Activated CD4-positive, alpha-beta T cell treated with anti-CD3 and anti-CD28 coated beads, Interleukin-2, amount 10 ng/mL, durations not matched to agents 24 days and 14 days (primary cell): ENCODE results near the gene TKTL1. TPM values are rescaled to one million over a fixed set of nuclear protein-coding genes. Genes with fewer than 3 reads are reported as not detected.
A peak's percentile ranks its signal among the peaks of the same experiment; 100 is the strongest.

Experiments used
- DNase-seq: peaks from one replicate; pipeline ENCODE4 v3.0.0; 2022
- H3K27ac Mint-ChIP-seq: one replicate; pipeline ENCODE4 v1.8.0; 2022; ENCODE audit warnings: mild to moderate bottlenecking, mixed read lengths
- H3K27me3 Mint-ChIP-seq: one replicate; pipeline ENCODE4 v1.8.0; 2022; ENCODE audit warnings: mixed read lengths
- H3K36me3 Mint-ChIP-seq: one replicate; pipeline ENCODE4 v1.8.0; 2022; ENCODE audit warnings: low read depth, mild to moderate bottlenecking, mixed read lengths
- H3K4me1 Mint-ChIP-seq: one replicate; pipeline ENCODE4 v1.8.0; 2021; ENCODE audit warnings: mixed read lengths
- H3K4me3 Mint-ChIP-seq: one replicate; pipeline ENCODE4 v1.8.0; 2022; ENCODE audit warnings: mild to moderate bottlenecking, moderate library complexity, mixed read lengths
- H3K9me3 Mint-ChIP-seq: one replicate; pipeline ENCODE4 v1.8.0; 2021; ENCODE audit warnings: mixed read lengths
- intact Hi-C: fragments of 100-400 bp; cut with micrococcal nuclease; formaldehyde crosslinking; loops from one replicate; pipeline ENCODE4 v1.15.1; 2023
- total RNA-seq: library from RNA; stranded (reverse); gene quantifications from 2 replicates; pipeline ENCODE4 v1.2.3, GENCODE V29; 2022

TKTL1 gene
- total RNA-seq, 1 donor from 2014 or later, result not detected

DNA sequence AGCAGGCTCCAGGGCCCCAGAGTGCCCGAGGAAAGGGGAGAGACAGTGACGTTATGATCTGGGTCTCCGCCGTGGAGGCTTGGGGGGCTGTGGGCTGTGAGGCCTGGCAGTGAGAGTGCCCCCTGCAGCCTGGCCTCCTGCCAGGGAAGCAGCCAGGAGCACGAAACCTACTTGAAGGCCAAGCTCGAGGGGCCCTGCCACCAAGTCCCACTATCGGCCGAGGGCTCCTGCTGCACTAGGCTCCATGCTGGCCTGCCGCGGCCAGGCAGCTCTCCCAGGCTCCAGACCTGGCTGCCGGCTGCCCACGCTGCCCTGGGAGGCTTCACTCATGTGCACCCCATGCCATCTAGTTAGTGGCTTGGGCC, 60.2 kb downstream of the TKTL1 start:
- H3K4me3 Mint-ChIP-seq, result no peak overlapping the region
- H3K27ac Mint-ChIP-seq, result no peak overlapping the region
- H3K9me3 Mint-ChIP-seq, result no peaks in the 10 kb centered on the region
- DNase-seq, result no peak
- intact Hi-C loops, result no loop called here
- H3K4me1 Mint-ChIP-seq, result peaks cover 10% of the 10 kb centered on the region
- H3K27me3 Mint-ChIP-seq, result no peaks in the 10 kb centered on the region
- peaks cover 34% of the 10 kb centered on the region for H3K36me3 Mint-ChIP-seq

DNA sequence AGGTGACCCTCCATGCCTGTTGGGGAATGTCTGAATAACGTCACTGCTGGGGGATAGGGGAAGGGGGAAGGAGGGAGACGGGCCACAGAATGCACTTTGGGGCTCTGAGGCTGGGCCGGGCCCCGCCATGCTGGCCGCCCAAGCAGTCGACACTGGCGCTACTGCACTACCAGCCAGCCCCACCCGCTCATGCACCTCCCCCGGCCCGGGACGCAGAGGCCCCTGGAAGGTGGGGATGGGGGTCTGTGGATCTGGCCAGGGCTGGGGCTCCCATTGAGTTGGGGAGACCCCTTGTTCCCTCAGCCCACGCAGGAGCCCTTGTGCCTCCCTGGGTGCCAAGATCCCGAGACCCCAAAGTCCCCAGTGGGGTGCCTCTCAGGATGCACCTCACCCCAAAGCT, 61.0 kb downstream of the TKTL1 start:
- H3K36me3 Mint-ChIP-seq, result peaks cover 39% of the 10 kb centered on the region
- no peaks in the 10 kb centered on the region for H3K27me3 Mint-ChIP-seq
- H3K9me3 Mint-ChIP-seq, result no peaks in the 10 kb centered on the region
- no peak overlapping the region for H3K4me3 Mint-ChIP-seq
- DNase-seq, result no peak
- H3K4me1 Mint-ChIP-seq, result peaks cover 10% of the 10 kb centered on the region
- intact Hi-C loops, result no loop called here
- peak overlapping the region; percentile 11 for H3K27ac Mint-ChIP-seq

- Mint-ChIP-seq H3K36me3 (peaks cover 37% of the 10 kb centered on the region), H3K4me3 (no peak overlapping the region), H3K27me3 (no peaks in the 10 kb centered on the region), H3K4me1 (peaks cover 9% of the 10 kb centered on the region), H3K27ac (no peak overlapping the region), H3K9me3 (no peaks in the 10 kb centered on the region)
- intact Hi-C loops, result no loop called here
- no peak for DNase-seq
These were observed 61.6 kb downstream of the TKTL1 start for GRCh38 chrX:154357205-154357604.

DNA sequence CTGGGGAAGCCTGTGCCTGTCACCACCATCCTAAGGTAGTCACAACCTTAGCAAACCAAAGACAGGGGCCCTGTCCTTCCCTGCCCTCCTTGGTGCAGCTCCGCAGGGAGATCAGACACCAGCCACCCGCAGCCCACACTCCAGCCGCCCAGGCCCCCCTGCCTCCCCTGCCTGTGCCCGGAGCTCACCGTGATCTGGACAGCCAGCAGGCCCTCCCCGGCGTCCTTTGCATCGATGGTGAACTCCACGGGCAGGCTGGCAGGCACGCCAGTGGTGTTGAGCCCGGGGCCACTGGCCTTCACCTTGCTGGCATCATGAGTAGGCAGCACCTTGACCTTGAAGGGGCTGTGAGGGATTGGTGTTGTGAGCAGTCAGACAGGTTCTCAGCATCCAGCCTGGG, 62.4 kb downstream of the TKTL1 start:
- H3K4me3 Mint-ChIP-seq, result no peak overlapping the region
- intact Hi-C loops, result no loop called here
- peaks cover 10% of the 10 kb centered on the region for H3K4me1 Mint-ChIP-seq
- H3K27me3 Mint-ChIP-seq, result no peaks in the 10 kb centered on the region
- no peak for DNase-seq
- no peak overlapping the region for H3K27ac Mint-ChIP-seq
- no peaks in the 10 kb centered on the region for H3K9me3 Mint-ChIP-seq
- H3K36me3 Mint-ChIP-seq, result peaks cover 38% of the 10 kb centered on the region

DNA sequence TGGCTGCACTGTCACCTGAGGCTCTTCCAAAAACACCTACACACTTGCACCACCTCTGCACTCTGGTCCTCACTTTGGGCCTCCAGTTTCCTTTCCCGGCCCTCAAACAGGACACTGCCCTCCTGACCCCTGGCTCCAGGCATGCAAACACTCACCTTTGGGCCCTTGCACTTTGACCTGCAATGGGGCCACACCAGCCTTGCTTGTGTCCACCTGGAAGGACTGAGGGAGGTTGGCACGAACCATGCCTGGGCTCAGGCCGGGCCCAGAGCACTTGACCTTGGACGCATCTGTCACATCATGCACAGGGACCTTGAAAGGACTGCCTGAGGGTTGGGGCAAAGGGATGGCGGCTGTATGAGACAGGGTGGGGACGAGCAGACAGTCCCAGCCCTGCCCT, 63.2 kb downstream of the TKTL1 start:
- Mint-ChIP-seq H3K27me3 (no peaks in the 10 kb centered on the region), H3K4me3 (no peak overlapping the region), H3K27ac (no peak overlapping the region), H3K9me3 (no peaks in the 10 kb centered on the region), H3K36me3 (peaks cover 37% of the 10 kb centered on the region), H3K4me1 (peaks cover 7% of the 10 kb centered on the region)
- intact Hi-C loops, result no loop called here
- no peak for DNase-seq

DNA sequence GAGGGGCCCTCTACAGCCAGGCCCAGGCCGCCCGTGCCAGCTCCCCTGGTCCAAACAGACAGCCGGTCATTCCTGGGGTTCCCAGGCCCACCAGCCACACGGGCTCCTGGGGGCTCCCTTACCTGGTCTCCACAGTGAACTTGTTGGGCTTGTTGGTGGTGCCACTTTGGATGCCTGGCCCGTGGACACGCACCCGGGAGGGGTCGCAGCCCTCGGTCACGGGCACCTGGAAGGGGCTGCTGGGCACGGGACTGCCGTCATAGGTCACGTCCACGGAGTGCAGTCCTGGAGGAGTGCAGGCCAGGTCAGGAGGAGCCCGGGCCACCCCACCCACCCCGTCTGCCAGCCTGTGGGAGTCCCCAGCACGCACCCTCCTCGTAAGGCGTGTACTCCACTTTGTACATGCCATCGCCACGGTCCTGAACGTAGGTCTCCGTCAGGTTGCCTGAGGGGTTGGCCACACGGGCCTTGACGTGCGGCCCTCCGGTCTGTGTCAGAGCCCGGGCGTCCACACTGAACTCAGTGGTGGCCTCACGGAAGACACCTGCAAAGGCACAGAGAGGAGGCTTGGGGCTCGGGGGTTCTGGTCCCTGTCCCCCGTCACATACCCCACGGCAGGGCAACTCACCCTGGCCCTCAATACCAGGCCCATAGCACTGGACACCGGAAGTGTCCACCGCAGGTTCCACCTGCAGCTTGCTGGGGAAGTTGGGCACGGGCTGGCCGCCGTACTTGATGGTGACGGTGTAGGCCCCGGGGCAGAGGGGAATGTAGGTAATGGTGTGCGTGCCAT, 64.0 kb downstream of the TKTL1 start:
- no peak for DNase-seq
- intact Hi-C loops, result no loop called here
- Mint-ChIP-seq H3K27me3 (no peaks in the 10 kb centered on the region), H3K4me3 (no peak overlapping the region), H3K36me3 (peaks cover 37% of the 10 kb centered on the region), H3K4me1 (peaks cover 7% of the 10 kb centered on the region), H3K9me3 (no peaks in the 10 kb centered on the region), H3K27ac (no peak overlapping the region)

GRCh38 chrX:154360155-154360713, 64.6 kb downstream of the TKTL1 start:
- Mint-ChIP-seq H3K4me1 (peaks cover 10% of the 10 kb centered on the region), H3K36me3 (peaks cover 40% of the 10 kb centered on the region), H3K4me3 (no peak overlapping the region), H3K27me3 (no peaks in the 10 kb centered on the region), H3K27ac (no peak overlapping the region), H3K9me3 (no peaks in the 10 kb centered on the region)
- intact Hi-C loops, result no loop called here
- no peak for DNase-seq

DNA sequence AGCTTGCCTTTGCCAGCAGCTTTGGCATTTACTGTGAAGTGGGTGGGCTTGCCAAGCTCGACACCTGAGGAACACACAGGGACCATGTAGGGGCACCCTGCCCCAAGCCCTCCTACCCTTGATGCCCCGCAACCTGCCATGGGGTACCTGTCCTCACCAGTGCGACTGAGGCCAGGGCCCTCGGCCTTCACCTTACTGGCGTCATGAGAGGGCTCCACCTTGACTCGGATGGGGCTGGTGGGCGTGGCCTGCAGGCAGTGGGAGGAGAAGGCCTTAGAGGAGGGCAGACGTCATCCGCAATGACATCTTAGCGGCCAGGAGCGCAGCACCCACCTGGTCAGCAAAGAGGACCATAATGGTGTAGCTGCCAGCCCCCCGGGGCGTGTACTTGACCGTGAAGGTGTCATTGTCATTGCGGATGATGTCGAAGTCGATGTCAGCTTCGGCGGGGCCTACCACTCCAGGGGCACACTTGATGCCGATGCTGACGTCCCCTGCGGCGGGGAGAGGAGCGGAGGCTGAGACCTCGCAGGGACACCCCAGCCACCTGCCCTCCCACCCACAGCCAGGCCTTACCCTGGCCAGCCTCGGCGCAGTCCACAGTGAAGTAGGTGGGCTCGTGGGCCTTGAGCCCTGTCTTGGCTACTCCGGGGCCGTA, 66.6 kb downstream of the TKTL1 start:
- Mint-ChIP-seq H3K9me3 (no peaks in the 10 kb centered on the region), H3K4me1 (peaks cover 7% of the 10 kb centered on the region), H3K27ac (no peak overlapping the region), H3K36me3 (peaks cover 47% of the 10 kb centered on the region), H3K4me3 (no peak overlapping the region), H3K27me3 (no peaks in the 10 kb centered on the region)
- intact Hi-C loops, result no loop called here
- DNase-seq, result no peak

DNA sequence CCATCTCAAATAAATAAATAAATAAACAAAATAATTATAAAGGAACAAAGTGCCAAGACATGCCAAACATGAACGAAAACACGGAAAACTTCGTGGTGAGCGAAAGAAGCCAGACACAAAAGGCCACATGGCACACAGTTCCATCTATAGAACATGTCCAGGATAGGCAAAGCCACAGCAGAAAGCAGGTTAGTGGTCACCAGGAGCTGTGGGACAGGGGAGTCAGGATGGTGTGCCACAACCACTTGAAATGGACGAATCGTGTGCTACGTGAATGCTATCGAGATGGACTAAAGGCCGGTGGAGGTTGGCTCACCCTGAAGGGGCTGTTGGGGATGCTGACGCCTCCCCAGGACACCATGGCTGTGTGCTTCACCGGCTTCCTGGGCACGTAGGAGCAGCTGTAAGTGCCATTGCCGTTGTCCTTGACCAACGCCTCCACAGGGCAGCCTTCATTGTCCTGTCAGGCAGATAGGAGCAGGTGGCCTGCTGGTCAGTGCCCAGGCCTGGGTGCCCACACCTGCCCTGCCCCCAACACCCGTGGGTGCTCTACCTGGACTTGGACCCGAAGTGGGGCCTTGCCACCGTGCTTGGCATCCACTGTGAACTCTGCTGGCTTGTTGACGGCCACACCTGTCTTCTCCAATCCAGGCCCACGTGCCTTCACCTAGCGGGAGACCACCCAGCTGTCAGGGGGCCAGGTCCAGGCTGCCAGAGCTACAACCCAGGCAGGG, 68.3 kb downstream of the TKTL1 start:
- H3K4me1 Mint-ChIP-seq, result peaks cover 10% of the 10 kb centered on the region
- H3K4me3 Mint-ChIP-seq, result no peak overlapping the region
- DNase-seq, result no peak
- H3K9me3 Mint-ChIP-seq, result no peaks in the 10 kb centered on the region
- intact Hi-C loops, result no loop called here
- H3K27ac Mint-ChIP-seq, result no peak overlapping the region
- no peaks in the 10 kb centered on the region for H3K27me3 Mint-ChIP-seq
- peaks cover 45% of the 10 kb centered on the region for H3K36me3 Mint-ChIP-seq

- Mint-ChIP-seq H3K4me1 (peaks cover 10% of the 10 kb centered on the region), H3K27me3 (no peaks in the 10 kb centered on the region), H3K27ac (peak overlapping the region; percentile 15), H3K36me3 (peaks cover 46% of the 10 kb centered on the region), H3K9me3 (no peaks in the 10 kb centered on the region), H3K4me3 (no peak overlapping the region)
- intact Hi-C loops, result no loop called here
- DNase-seq, result no peak
These were observed 69.5 kb downstream of the TKTL1 start for GRCh38 chrX:154365052-154365600.

GRCh38 chrX:154365997-154366665, 70.5 kb downstream of the TKTL1 start:
- Mint-ChIP-seq H3K9me3 (no peaks in the 10 kb centered on the region), H3K4me3 (no peak overlapping the region), H3K36me3 (peaks cover 42% of the 10 kb centered on the region), H3K27ac (no peak overlapping the region), H3K27me3 (no peaks in the 10 kb centered on the region), H3K4me1 (peaks cover 10% of the 10 kb centered on the region)
- no peak for DNase-seq
- intact Hi-C loops, result no loop called here

- Mint-ChIP-seq H3K36me3 (peaks cover 36% of the 10 kb centered on the region), H3K4me1 (peaks cover 10% of the 10 kb centered on the region), H3K27me3 (no peaks in the 10 kb centered on the region), H3K9me3 (no peaks in the 10 kb centered on the region), H3K27ac (peak overlapping the region; percentile 25), H3K4me3 (no peak overlapping the region)
- no peak for DNase-seq
- intact Hi-C loops, result no loop called here
These were observed 71.1 kb downstream of the TKTL1 start for GRCh38 chrX:154366666-154367055.

DNA sequence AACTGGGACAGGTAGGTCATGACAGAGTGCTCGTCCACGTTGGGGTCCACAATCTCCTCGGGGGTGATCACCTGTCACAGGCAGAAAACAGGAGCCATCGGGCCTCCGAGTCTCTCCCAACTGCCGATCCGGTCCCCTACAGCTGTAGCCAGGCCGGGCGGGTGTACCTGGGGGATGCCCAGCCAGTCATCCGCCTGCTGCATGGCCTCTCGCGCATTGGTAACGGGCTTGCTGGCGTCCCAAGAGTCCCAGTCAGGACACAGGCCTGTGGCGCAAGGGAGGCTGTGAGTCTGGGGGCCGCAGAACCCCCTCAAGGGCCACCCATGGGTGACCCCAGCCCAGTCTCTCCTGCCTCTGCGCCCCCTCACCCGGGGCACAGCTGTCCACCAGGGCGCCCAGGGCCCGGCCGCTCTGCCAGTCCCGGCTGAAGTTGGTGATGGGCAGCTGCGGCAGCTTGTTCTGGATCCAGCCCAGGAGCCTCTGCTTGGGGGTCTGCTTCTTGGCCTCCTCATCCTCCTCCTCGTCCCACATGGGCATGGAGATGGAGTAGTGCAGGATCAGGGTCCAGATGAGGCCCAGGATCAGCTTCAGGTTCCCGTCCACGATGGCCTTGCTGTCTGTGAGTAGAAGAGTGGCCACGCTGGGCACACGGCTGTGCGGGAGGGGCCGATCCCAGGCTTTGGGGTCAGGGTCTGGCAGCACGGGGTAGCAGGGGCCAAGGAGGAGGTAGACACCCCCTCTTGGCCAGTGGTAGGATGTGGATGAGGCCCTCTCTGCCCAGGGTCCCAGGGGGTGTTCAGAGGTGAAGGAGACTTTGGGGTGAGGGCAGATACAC, 72.1 kb downstream of the TKTL1 start:
- intact Hi-C loops, result no loop called here
- peaks cover 14% of the 10 kb centered on the region for H3K4me1 Mint-ChIP-seq

More for the DNA sequence above, 72.1 kb downstream of the TKTL1 start:
- Mint-ChIP-seq H3K27me3 (no peaks in the 10 kb centered on the region), H3K4me3 (peak overlapping the region; percentile 95), H3K9me3 (no peaks in the 10 kb centered on the region), H3K27ac (peak overlapping the region; percentile 93), H3K36me3 (peaks cover 34% of the 10 kb centered on the region)
- no peak for DNase-seq
